Peyer's patch (tissue), 4 donors: ENCODE measurements around the gene EFL1.

Experiments
- POLR2A ChIP-seq, 2 donors: fragments of 450-650 bp; IDR thresholded peaks; one replicate each; pipeline ENCODE4 v1.5.1; 2017; ENCODE audit warnings: antibody characterized with exemption in 2 of 2, mild to moderate bottlenecking in 2 of 2, moderate library complexity in 2 of 2
- TF ChIP-seq, protein P1 (sequence below), 6 experiments: fragments of 450-650 bp in 4 of 6; fragments of 200-600 bp in 2 of 6; sonication (generic) in 1 of 6; IDR thresholded peaks; one replicate each; pipeline ENCODE4 v1.5.1; 2017 to 2019; ENCODE audit warnings: antibody characterized with exemption in 6 of 6, mild to moderate bottlenecking in 3 of 6, moderate library complexity in 1 of 6

- TF ChIP-seq POLR2A (IDR thresholded peaks at IDR 0.05): no peak
- TF ChIP-seq, protein P1, sequence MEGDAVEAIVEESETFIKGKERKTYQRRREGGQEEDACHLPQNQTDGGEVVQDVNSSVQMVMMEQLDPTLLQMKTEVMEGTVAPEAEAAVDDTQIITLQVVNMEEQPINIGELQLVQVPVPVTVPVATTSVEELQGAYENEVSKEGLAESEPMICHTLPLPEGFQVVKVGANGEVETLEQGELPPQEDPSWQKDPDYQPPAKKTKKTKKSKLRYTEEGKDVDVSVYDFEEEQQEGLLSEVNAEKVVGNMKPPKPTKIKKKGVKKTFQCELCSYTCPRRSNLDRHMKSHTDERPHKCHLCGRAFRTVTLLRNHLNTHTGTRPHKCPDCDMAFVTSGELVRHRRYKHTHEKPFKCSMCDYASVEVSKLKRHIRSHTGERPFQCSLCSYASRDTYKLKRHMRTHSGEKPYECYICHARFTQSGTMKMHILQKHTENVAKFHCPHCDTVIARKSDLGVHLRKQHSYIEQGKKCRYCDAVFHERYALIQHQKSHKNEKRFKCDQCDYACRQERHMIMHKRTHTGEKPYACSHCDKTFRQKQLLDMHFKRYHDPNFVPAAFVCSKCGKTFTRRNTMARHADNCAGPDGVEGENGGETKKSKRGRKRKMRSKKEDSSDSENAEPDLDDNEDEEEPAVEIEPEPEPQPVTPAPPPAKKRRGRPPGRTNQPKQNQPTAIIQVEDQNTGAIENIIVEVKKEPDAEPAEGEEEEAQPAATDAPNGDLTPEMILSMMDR (IDR thresholded peaks at IDR 0.05): no peak
Measured at GRCh38 chr15:82150645-82151044, 111.9 kb downstream of the EFL1 start.
